Right atrium auricular region (tissue), 2 donors: ENCODE data around the gene CINP. TPM values are rescaled to one million over a fixed set of nuclear protein-coding genes. Genes with fewer than 3 reads are reported as not detected.
A peak's percentile ranks its signal among the peaks of the same experiment; 100 is the strongest.

ENCODE experiments used
- DNase-seq: peaks from one replicate; pipeline ENCODE4 v3.0.0-alpha.2; 2019; ENCODE audit warnings: low spot score
- H3K27ac ChIP-seq, 2 donors: fragments of 200-600 bp; sonication (generic); 1 replicate in 1 of 2; 2 replicates in 1 of 2; pipeline ENCODE4 v1.5.1; 2016 to 2019
- H3K27me3 ChIP-seq, 2 donors: fragments of 200-600 bp; sonication (generic); one replicate each; pipeline versions ENCODE4 v1.5.1 to v1.6.0; 2017 to 2019
- H3K36me3 ChIP-seq: fragments of 200-600 bp; sonication (generic); one replicate; pipeline ENCODE4 v1.5.1; 2016
- H3K4me1 ChIP-seq, 2 donors: fragments of 200-600 bp; sonication (generic); one replicate each; pipeline versions ENCODE4 v1.5.1 to v1.6.0; 2017 to 2019
- H3K4me3 ChIP-seq, 2 donors: fragments of 200-600 bp; sonication (generic); 1 replicate in 1 of 2; 2 replicates in 1 of 2; pipeline ENCODE4 v1.5.1; 2017 to 2019; ENCODE audit warnings: mild to moderate bottlenecking in 1 of 2, moderate library complexity in 1 of 2
- H3K9me3 ChIP-seq, 2 donors: fragments of 200-600 bp; sonication (generic); one replicate each; pipeline ENCODE4 v1.5.1; 2019
- total RNA-seq, 2 donors: library from RNA; depleted of rRNA; stranded (reverse); fragments of >200 nt; gene quantifications; one replicate each; pipeline ENCODE4 v1.1.0, GENCODE V29; 2016
- TF ChIP-seq, protein P1 (sequence below), 2 donors: fragments of 200-600 bp; sonication (generic); IDR thresholded peaks; one replicate each; pipeline ENCODE4 v1.5.1; 2019; ENCODE audit warnings: antibody characterized with exemption in 2 of 2

CINP gene
- total RNA-seq, 2 donors from 2014 or later: 25.0 to 31.3 TPM

DNA sequence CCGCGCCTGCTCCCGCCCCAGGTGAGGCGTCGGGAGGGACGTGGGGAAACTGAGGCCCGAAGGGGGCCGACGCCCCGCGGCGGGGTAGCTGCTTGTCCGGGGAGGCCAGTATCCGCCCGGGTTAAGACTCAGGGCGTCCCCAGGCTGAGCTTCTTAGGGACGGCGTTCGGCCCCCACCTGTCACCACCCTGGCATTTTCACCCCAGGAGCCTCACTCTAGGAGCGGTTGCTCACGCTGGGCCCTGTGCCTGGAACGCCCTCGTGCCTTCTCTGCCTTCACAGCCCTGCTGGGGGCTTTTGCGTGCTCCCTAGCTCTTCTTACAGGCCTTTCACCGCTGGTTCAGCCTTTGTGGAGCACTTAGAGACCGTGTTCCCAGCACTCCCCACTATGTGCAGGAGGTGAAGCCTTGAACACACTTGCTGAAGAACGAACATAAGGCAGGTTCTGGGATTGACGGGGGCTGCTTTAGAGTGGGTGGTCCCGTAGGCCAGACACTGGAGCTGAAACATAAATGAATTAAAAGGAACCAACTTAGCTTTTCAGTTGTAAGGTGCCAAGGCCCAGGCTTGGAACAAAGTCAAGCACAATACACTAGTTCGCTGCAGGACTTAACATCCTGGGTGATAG is 42.5 kb downstream of the CINP start:
- H3K9me3 ChIP-seq: no peaks in the 10 kb centered on the region
- DNase-seq: no peak
- no peaks in the 10 kb centered on the region for H3K27me3 ChIP-seq
- TF ChIP-seq, protein P1, sequence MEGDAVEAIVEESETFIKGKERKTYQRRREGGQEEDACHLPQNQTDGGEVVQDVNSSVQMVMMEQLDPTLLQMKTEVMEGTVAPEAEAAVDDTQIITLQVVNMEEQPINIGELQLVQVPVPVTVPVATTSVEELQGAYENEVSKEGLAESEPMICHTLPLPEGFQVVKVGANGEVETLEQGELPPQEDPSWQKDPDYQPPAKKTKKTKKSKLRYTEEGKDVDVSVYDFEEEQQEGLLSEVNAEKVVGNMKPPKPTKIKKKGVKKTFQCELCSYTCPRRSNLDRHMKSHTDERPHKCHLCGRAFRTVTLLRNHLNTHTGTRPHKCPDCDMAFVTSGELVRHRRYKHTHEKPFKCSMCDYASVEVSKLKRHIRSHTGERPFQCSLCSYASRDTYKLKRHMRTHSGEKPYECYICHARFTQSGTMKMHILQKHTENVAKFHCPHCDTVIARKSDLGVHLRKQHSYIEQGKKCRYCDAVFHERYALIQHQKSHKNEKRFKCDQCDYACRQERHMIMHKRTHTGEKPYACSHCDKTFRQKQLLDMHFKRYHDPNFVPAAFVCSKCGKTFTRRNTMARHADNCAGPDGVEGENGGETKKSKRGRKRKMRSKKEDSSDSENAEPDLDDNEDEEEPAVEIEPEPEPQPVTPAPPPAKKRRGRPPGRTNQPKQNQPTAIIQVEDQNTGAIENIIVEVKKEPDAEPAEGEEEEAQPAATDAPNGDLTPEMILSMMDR (IDR thresholded peaks at IDR 0.05): no peak
- peak overlapping the region; percentile 95 to 98 for H3K27ac ChIP-seq
- H3K4me1 ChIP-seq: peaks cover 0 to 30% of the 10 kb centered on the region in 2 donors
- peak overlapping the region; percentile 54 to 76 for H3K4me3 ChIP-seq
- H3K36me3 ChIP-seq: no peaks in the 10 kb centered on the region

DNA sequence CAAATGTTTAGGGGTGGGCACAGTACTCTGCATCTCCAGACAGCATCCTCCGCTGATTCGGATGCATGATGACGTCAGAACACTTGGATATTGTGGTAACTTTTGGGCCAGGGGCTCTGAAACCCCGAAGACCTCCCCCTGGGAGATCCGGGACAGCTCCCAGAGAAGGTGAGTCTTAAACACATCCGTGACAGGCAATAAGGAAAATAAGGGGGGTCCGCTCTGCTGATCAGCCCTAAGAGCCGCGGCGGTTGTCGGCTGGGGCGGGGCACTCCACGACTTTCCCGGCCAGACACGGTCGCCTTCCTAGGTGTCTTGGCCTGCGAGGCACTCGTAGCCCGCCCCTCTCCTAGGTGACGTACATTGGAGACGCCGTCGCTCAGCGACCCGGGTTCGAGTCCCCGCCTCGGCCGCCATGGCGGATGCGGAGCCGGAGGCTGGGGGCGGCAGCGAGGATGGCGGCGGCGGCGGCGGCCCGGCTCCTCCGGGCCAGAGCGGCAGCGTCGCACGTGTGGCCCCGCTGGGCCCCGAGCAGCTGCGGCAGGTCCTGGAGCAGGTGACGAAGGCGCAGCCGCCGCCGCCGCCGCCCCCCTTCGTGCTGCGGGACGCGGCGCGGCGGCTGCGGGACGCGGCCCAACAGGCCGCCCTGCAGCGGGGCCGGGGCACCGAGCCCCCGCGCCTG is 43.2 kb downstream of the CINP start, which contains the start of gene ZNF839:
TSS of gene ZNF839 (plus strand) at position 396 of the 682 bp plus-strand sequence. CDS start at position 416, 20 bp downstream.
- H3K27me3 ChIP-seq: no peaks in the 10 kb centered on the region
- peak within 1 kb of the TSS; percentile 95 to 98 for H3K27ac ChIP-seq
- TF ChIP-seq, protein P1 (IDR thresholded peaks at IDR 0.05): no peak
- DNase-seq: peak; percentile 95
- peaks cover 0 to 35% of the 10 kb centered on the region in 2 donors for H3K4me1 ChIP-seq
- peak within 1 kb of the TSS; percentile 54 to 76 for H3K4me3 ChIP-seq
- no peaks in the 10 kb centered on the region for H3K9me3 ChIP-seq
- H3K36me3 ChIP-seq: no peaks in the 10 kb centered on the region

GRCh38 chr14:102318781-102319276 is 43.9 kb downstream of the CINP start:
- Histone ChIP-seq H3K27ac (peak overlapping the region; percentile 95 to 98), H3K4me1 (peaks cover 0 to 38% of the 10 kb centered on the region in 2 donors), H3K27me3 (no peaks in the 10 kb centered on the region), H3K9me3 (no peaks in the 10 kb centered on the region), H3K36me3 (no peaks in the 10 kb centered on the region), H3K4me3 (peak overlapping the region; percentile 54 to 76)
- TF ChIP-seq, protein P1 (IDR thresholded peaks at IDR 0.05): no peak
- no peak for DNase-seq

- Histone ChIP-seq H3K4me3 (peak overlapping the region; percentile 35 to 54), H3K9me3 (no peaks in the 10 kb centered on the region), H3K27ac (peak overlapping the region; percentile 95 to 98), H3K27me3 (no peaks in the 10 kb centered on the region), H3K4me1 (peaks cover 0 to 39% of the 10 kb centered on the region in 2 donors), H3K36me3 (no peaks in the 10 kb centered on the region)
- no peak for DNase-seq
- TF ChIP-seq, protein P1 (IDR thresholded peaks at IDR 0.05): no peak
These were observed 45.0 kb downstream of the CINP start for GRCh38 chr14:102317564-102318248.

- TF ChIP-seq, protein P1 (IDR thresholded peaks at IDR 0.05): peak; percentile 72 to 87
- peak; percentile 98 for DNase-seq
- Histone ChIP-seq H3K27ac (peak overlapping the region; percentile 95 to 98), H3K27me3 (no peaks in the 10 kb centered on the region), H3K4me3 (peak overlapping the region; percentile 35 to 54), H3K36me3 (no peaks in the 10 kb centered on the region), H3K4me1 (peaks cover 0 to 39% of the 10 kb centered on the region in 2 donors), H3K9me3 (no peaks in the 10 kb centered on the region)
These were observed 45.7 kb downstream of the CINP start for GRCh38 chr14:102316743-102317563.
